Lower leg skin (tissue), 4 donors: ENCODE measurements around the gene RIPOR2. TPM values are rescaled to one million over a fixed set of nuclear protein-coding genes. Genes with fewer than 3 reads are reported as not detected.

Experiments used
- DNase-seq, 2 donors: peaks; one replicate each; pipeline ENCODE4 v3.0.0-alpha.2; 2019; ENCODE audit warnings: low spot score in 2 of 2
- H3K4me3 ChIP-seq: fragments of 200-600 bp; sonication (generic); 2 replicates; pipeline ENCODE4 v1.5.1; 2017; ENCODE audit warnings: mild to moderate bottlenecking, low read depth; ENCODE audit not compliant: poor library complexity, severe bottlenecking
- CTCF ChIP-seq, 3 donors: fragments of 450-650 bp; IDR thresholded peaks; one replicate each; pipeline ENCODE4 v1.5.1; 2016; ENCODE audit warnings: antibody characterized with exemption in 3 of 3, mild to moderate bottlenecking in 3 of 3, moderate library complexity in 2 of 3
- POLR2A ChIP-seq, 2 donors: fragments of 450-650 bp; IDR thresholded peaks; one replicate each; pipeline ENCODE4 v1.6.1; 2016 to 2017; ENCODE audit warnings: antibody characterized with exemption in 2 of 2, mild to moderate bottlenecking in 1 of 2, moderate library complexity in 1 of 2
- WGBS, 2 donors: methylation state at CpG; one replicate each; pipeline ENCODE4 v1.1.5; 2018; 5-methylcytosine and 5-hydroxymethylcytosine counted together
- intact Hi-C: fragments of 100-400 bp; cut with DNase I; formaldehyde crosslinking; loops from one replicate; pipeline ENCODE4 v1.15.0; 2023; ENCODE audit warnings: low total_unique reads
- total RNA-seq, 4 donors: library from RNA; depleted of rRNA; stranded (reverse); fragments of >200 nt; gene quantifications; one replicate each; pipeline ENCODE4 v1.1.0, GENCODE V29; 2016

RIPOR2 gene
- total RNA-seq, 4 donors from 2014 or later = 5.2 to 21.3 (median 8.6) TPM

GRCh38 chr6:24961852-24962251, 26.1 kb upstream of the RIPOR2 start:
- 60 to 62% methylated on average over 5 of the region's 5 CpGs for WGBS, 2 donors

GRCh38 chr6:24960991-24961475, 25.3 kb upstream of the RIPOR2 start:
- intact Hi-C loops = no loop called here
- no peak overlapping the region for H3K4me3 ChIP-seq
- no peak for DNase-seq
- TF ChIP-seq POLR2A (IDR thresholded peaks at IDR 0.05) = no peak
- no peak for TF ChIP-seq CTCF (IDR thresholded peaks at IDR 0.05)
- WGBS, 2 donors = 39 to 43% methylated on average over 3 of the region's 3 CpGs

More at GRCh38 chr6:24961852-24962251, 26.1 kb upstream of the RIPOR2 start:
- DNase-seq = no peak
- no peak overlapping the region for H3K4me3 ChIP-seq
- intact Hi-C loops = no loop called here
- TF ChIP-seq CTCF (IDR thresholded peaks at IDR 0.05) (no peak), POLR2A (IDR thresholded peaks at IDR 0.05) (no peak)

GRCh38 chr6:24959319-24959718, 23.6 kb upstream of the RIPOR2 start:
- TF ChIP-seq CTCF (IDR thresholded peaks at IDR 0.05) (no peak), POLR2A (IDR thresholded peaks at IDR 0.05) (no peak)
- intact Hi-C loops = no loop called here
- DNase-seq = no peak
- WGBS, 2 donors = 75% methylated on average over 1 of the region's 1 CpG
- no peak overlapping the region for H3K4me3 ChIP-seq

- no peak for DNase-seq
- no peak overlapping the region for H3K4me3 ChIP-seq
- intact Hi-C loops = no loop called here
- WGBS, 2 donors = 86 to 92% methylated on average over 3 of the region's 3 CpGs
- TF ChIP-seq POLR2A (IDR thresholded peaks at IDR 0.05) (no peak), CTCF (IDR thresholded peaks at IDR 0.05) (no peak)
These were observed 21.4 kb upstream of the RIPOR2 start for GRCh38 chr6:24957199-24957598.

GRCh38 chr6:24953726-24954125, 18.0 kb upstream of the RIPOR2 start:
- intact Hi-C loops = no loop called here
- no peak for DNase-seq
- 94% methylated on average over 3 of the region's 3 CpGs for WGBS, 2 donors
- TF ChIP-seq CTCF (IDR thresholded peaks at IDR 0.05) (no peak), POLR2A (IDR thresholded peaks at IDR 0.05) (no peak)
- no peak overlapping the region for H3K4me3 ChIP-seq

- DNase-seq = peak in 1 of 2 donors; percentile 21
- H3K4me3 ChIP-seq = no peak overlapping the region
- 71 to 75% methylated on average over 5 of the region's 5 CpGs for WGBS, 2 donors
- intact Hi-C loops = no loop called here
- TF ChIP-seq POLR2A (IDR thresholded peaks at IDR 0.05) = no peak
- no peak for TF ChIP-seq CTCF (IDR thresholded peaks at IDR 0.05)
These were observed 16.1 kb upstream of the RIPOR2 start for GRCh38 chr6:24951811-24952299.
